ENCODE results near the gene SMIM43.

- TF ChIP-seq CTCF (IDR thresholded peaks at IDR 0.05) = no peak
- TF ChIP-seq POLR2A (IDR thresholded peaks at IDR 0.05) = no peak
Observed at GRCh38 chr4:121724671-121725070, 40.3 kb downstream of the SMIM43 start.
